Sigmoid colon (tissue), 4 donors: ENCODE data around the gene TSR3.

Experiments used
- POLR2AphosphoS5 ChIP-seq, 4 donors: sonication (generic); formaldehyde crosslinking; IDR thresholded peaks; one replicate each; pipeline ENCODE4 v1.6.1; 2017; ENCODE audit warnings: antibody characterized with exemption in 4 of 4
- TF ChIP-seq, protein P1 (sequence below), 4 experiments: fragments of 450-650 bp in 3 of 4; fragments of 200-600 bp in 1 of 4; IDR thresholded peaks; one replicate each; pipeline ENCODE4 v1.5.1; 2016 to 2019; ENCODE audit warnings: antibody characterized with exemption in 4 of 4, mild to moderate bottlenecking in 3 of 4, moderate library complexity in 2 of 4

DNA sequence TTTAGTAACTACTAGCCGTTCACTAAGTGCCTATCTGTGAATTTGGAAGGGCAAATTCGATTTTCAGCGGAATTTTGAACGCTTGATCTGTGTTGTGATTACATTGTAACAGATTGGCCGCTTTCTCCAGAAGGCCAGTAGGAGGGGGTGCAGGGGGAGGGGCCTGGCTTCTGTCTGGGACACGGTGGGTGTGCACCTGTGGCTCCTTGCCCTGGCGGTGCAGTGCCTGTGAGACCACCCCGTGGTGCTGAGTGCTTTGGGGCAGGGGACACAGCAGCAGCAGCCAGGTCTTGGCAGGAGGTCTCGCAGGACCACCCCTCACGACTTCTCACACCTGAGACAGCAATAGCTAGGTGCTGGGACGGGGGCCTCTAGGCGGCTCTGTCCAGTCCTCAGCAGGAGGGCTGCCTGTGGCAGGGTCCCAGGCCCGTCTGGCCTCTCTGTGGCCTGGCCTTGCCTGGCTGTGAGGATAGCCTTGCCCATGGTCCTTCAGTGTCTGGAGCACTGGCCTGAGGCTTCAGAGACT, 40.4 kb downstream of the TSR3 start:
- TF ChIP-seq, protein P1, sequence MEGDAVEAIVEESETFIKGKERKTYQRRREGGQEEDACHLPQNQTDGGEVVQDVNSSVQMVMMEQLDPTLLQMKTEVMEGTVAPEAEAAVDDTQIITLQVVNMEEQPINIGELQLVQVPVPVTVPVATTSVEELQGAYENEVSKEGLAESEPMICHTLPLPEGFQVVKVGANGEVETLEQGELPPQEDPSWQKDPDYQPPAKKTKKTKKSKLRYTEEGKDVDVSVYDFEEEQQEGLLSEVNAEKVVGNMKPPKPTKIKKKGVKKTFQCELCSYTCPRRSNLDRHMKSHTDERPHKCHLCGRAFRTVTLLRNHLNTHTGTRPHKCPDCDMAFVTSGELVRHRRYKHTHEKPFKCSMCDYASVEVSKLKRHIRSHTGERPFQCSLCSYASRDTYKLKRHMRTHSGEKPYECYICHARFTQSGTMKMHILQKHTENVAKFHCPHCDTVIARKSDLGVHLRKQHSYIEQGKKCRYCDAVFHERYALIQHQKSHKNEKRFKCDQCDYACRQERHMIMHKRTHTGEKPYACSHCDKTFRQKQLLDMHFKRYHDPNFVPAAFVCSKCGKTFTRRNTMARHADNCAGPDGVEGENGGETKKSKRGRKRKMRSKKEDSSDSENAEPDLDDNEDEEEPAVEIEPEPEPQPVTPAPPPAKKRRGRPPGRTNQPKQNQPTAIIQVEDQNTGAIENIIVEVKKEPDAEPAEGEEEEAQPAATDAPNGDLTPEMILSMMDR (IDR thresholded peaks at IDR 0.05) = no peak
- no peak for TF ChIP-seq POLR2AphosphoS5 (IDR thresholded peaks at IDR 0.05)
